Astrocyte (in vitro differentiated cells and primary cell): ENCODE results near the gene SIN3B.

Experiments used
- CTCF ChIP-seq: IDR thresholded peaks from 2 replicates; pipeline ENCODE4 v1.5.1; 2011; ENCODE audit warnings: low read depth, mild to moderate bottlenecking, inconsistent platforms, low read length, moderate library complexity; ENCODE audit not compliant: insufficient read depth
- EZH2 ChIP-seq: IDR thresholded peaks from 2 replicates; pipeline ENCODE4 v1.6.1; 2012; ENCODE audit warnings: mild to moderate bottlenecking, low read length, inconsistent platforms; ENCODE audit not compliant: insufficient read depth

DNA sequence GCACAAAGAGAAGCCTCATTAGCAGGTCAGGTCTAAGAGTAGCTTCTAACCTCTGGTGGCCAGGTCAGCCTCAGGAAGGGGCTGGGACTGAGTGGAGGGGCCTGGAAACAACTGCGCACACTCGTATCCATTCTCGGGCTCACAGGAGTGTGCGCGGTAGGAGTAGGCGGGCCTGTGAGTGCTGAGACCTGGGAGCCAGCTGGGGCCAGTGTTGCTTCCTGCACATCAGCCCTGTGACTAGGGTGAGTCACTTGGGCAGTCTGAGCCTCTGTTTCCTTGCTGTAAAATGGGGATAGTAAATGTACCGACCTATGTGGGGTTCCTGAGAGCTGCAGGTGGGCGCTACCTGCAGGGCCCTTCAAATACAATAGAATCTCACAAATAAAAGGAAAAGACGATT is 26.9 kb downstream of the SIN3B start:
- TF ChIP-seq EZH2: no peak
- TF ChIP-seq CTCF: no peak
